GM12865 (cell line): ENCODE results near the gene RGS6.

Experiments used
- DNase-seq: peaks from one replicate; pipeline ENCODE4 v3.0.0; 2010; ENCODE audit warnings: low read depth
- H3K4me3 ChIP-seq: 2 replicates; pipeline ENCODE4 v1.5.1; 2011; ENCODE audit warnings: mild to moderate bottlenecking, low read depth, low read length, control low read depth
- CTCF ChIP-seq: IDR thresholded peaks from 2 replicates; pipeline ENCODE4 v1.5.1; 2011; ENCODE audit warnings: low read length, control low read depth, low read depth, inconsistent platforms; ENCODE audit not compliant: insufficient read depth; ENCODE audit errors: missing control alignments

Gene RGS6

GRCh38 chr14:72070458-72070857 lies 138.2 kb downstream of the RGS6 start:
- no peak for DNase-seq
- no peak overlapping the region for H3K4me3 ChIP-seq
- no peak for TF ChIP-seq CTCF

- TF ChIP-seq CTCF = no peak
- DNase-seq = no peak
Observed at GRCh38 chr14:72075649-72076334, 143.6 kb downstream of the RGS6 start.

GRCh38 chr14:72081137-72081536 lies 148.9 kb downstream of the RGS6 start:
- no peak for DNase-seq
- no peak for TF ChIP-seq CTCF
- H3K4me3 ChIP-seq = no peak overlapping the region

More at GRCh38 chr14:72075649-72076334, 143.6 kb downstream of the RGS6 start:
- no peak overlapping the region for H3K4me3 ChIP-seq

- no peak for DNase-seq
- TF ChIP-seq CTCF = no peak
- H3K4me3 ChIP-seq = no peak overlapping the region
Observed at GRCh38 chr14:72084935-72085334, 152.7 kb downstream of the RGS6 start.

- no peak for TF ChIP-seq CTCF
- H3K4me3 ChIP-seq = no peak overlapping the region
- no peak for DNase-seq
Observed at GRCh38 chr14:72089625-72090024, 157.4 kb downstream of the RGS6 start.

GRCh38 chr14:72094844-72095582 lies 162.8 kb downstream of the RGS6 start:
- H3K4me3 ChIP-seq = no peak overlapping the region; the same call in 1 of the 2 replicates
- no peak for TF ChIP-seq CTCF
- DNase-seq = peak; percentile 76
